Activated CD8-positive, alpha-beta memory T cell treated with anti-CD3 and anti-CD28 coated beads, Interleukin-2, amount 50 U/mL, for 24 hours (primary cell): ENCODE data around the gene GFY.
"Not testable (repeated sequence)": the region's sequence is repeated elsewhere in the genome, so short reads cannot be mapped to it uniquely, and the experiment has no call there.

ENCODE experiments used
- DNase-seq: peaks from one replicate; pipeline ENCODE4 v3.0.0-alpha.2; 2020; ENCODE audit errors: extremely low read depth

GFY gene

DNA sequence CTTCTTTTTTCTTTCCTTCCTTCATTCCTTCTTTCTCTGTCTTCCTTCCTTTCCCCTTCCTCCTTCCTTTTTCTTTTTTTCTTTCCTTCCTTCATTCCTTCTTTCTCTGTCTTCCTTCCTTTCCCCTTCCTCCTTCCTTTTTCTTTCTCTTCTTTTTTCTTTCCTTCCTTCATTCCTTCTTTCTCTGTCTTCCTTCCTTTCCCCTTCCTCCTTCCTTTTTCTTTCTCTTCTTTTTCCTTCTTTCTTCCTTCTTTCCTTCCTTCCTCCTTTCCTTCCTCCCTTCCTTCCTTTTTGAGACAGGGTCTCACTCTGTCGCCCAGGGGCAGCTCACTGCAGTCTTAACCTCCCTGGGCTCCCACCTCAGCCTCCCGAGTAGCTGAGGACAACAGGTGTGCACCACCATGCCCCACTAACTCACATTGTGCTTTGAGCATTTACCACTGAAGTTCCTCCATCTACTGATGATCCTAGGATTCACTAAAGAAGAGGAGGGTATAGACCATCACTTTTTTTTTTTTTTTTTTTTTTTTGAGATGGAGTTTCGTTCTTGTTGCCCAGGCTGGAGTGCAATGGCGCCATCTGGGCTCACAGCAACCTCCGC is 19.0 kb downstream of the GFY start:
- not testable (repeated sequence) for DNase-seq

DNA sequence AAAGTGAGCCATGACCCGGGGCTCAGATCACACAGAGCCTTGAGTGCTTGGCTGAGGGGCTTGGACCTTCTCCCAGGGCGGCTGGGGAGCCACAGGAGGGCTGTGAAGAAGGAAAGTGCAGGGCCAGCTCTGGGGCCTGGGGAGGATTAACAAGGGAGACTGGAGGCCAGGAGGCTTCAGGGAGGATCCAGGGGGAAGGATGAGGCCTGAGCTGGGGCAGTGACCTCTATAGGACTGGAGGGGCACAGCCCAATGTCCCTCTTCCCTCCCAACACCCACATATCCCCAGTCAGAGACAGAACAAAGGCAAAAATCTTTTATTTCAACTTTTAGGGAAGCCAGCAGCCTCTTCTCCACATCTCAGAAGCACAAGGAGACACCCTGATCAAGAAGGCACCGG is 20.8 kb downstream of the GFY start:
- DNase-seq = no peak

DNA sequence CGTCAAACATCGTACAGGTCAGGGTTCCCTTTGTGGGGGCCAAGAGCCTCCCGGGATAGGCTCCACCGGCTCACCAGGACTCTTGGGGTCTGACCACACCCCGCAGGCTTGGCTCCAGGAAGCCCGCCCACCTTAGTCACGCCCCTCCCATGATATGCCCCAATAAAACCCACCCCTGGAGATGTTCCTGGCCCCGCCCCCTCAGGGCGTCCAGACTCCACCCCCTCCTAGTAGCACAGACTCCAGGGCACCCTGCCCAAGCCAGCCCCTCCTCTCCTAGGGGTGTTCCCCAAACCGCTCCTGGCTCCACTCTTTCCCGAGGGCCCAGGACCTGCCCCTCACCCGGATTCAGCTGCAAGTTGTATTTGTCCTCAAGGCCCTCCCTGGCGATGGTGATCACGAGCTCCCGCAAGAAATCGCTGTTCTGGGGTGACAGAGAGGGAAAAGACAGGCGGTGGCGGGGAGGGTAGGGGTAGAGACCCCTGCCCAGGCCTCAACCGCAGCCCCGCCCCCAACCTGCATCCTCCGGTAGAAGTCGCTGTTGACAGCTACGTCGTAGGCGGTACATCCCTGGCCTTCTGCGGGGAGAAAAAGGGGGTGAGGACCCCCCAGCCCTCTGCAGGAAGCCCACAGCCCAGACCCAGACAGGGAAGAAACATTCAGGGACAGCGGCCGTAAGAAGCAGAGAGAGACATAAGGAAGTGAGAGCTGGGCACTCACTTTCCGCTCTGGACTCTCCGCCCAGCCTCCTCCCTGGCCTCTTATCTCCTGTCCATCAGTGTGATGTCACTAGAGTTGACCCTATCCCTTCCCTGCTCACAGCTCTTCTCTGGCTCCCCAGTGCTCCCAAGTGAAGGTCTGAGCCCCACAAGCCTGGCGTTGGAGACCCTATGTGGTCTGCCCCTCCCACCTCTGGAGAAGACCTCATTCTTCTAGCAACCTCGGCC is 22.6 kb downstream of the GFY start:
- DNase-seq = no peak

DNA sequence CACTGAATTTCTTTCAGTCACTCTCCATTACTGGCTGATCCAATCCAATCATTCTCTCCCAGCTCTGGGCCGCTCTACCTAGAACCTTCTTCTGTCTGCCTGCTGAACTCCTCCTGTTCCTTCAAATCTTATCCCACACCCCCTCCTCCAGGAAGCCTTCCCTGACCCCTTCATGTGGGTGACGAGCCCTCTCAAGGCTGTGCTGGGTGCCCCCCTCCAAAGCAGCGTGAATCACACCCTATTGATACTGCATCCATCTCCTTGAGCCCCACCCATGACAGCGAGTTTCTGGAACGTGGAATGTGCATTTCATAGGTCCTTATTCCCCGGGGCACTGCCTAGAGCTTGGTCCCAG is 23.2 kb downstream of the GFY start:
- no peak for DNase-seq

DNA sequence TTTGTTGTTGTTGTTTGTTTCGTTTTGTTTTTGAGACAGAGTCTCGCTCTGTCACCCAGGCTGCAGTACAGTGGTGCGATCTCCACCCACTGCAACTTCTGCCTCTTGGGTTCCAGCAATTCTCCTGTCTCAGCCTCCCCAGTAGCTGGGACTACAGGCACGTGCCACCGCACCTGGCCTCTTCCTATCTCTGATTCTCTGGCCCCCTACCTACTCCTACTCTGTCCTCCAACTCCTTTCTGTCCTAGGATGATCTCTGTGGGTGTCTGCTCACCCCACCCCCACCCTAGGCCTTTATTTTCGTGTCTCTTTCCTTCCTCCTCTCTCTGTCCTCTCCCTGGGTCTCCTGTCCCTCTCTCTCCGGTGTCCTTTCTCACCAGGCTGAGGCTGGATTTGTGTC is 25.2 kb downstream of the GFY start:
- no peak for DNase-seq

DNA sequence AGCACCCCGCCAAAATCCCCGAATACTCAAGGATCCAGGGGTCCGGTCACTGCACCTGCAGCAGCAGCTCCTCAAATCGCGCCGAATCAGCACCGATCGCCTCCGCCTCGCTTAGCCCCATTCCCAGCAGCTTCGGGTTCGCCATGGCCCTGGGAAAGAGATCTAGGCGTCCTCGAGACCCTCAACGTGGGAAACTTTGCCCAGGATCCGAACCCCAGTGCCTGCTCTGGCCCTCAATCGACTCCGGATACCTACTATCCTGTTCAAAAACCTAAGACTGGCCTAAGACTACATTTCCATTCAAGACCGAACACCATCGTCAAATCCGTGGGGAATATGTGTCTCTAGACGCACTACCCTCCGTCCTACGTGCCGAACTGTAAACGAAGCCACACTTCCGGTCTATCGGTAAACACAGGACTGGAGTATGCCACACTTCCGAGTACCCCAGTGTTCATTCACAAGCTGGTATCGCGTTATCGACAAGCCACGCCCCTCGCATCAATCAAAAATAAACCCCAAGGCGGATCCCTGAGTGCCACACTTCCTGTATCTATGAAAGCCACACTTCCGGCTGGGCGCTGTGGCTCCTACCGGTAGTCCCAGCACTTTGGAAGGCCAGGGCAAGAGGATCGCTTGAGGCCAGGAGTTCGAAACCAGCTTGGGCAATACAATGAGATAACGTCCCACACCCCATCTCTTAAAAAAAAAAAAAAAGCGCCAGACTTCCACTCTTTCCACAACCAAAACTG is 26.4 kb downstream of the GFY start, which contains the start of gene PIH1D1:
PIH1D1 (minus strand) TSS at position 385 of the 752 bp plus-strand sequence; CDS start at position 145, 240 bp downstream.
- DNase-seq = peak; percentile 94

DNA sequence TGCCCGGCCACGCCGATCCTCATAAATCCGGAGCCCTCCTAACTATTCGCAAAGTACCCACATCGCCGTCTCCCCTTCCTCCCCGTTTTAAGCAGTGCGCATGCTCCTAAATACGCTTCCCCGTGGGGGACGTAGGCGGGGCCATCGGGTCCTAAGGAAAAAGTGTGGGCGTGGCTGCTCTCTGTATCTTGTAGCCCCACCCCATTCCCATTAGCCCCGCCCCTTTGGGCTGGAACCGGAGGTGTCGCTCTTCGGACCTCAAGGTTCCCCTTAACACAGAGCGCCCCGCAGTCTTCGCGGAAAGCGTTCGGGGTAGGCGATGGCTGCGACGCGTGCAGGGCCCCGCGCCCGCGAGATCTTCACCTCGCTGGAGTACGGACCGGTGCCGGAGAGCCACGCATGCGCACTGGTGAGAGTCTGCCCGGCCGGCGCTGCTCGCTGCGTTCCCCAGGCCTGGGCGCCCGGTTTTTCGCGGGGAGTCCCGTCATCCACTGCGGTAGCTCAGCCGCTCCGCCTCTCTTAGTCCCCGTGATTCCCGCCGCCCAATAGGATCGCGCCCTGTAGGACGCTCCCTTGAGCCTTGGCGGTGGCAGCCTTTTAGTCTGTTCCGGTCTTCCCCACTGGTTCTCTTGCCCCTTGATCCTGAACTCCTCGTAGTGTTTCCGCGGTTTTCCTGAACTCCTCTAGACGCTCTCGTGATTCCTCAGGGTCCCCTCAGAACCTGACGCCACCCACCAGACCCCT is 28.0 kb downstream of the GFY start, which contains the start of gene ALDH16A1:
ALDH16A1 (plus strand) TSS at position 213 of the 744 bp plus-strand sequence; CDS start at position 320, 107 bp downstream.
- DNase-seq = peak; percentile 93

DNA sequence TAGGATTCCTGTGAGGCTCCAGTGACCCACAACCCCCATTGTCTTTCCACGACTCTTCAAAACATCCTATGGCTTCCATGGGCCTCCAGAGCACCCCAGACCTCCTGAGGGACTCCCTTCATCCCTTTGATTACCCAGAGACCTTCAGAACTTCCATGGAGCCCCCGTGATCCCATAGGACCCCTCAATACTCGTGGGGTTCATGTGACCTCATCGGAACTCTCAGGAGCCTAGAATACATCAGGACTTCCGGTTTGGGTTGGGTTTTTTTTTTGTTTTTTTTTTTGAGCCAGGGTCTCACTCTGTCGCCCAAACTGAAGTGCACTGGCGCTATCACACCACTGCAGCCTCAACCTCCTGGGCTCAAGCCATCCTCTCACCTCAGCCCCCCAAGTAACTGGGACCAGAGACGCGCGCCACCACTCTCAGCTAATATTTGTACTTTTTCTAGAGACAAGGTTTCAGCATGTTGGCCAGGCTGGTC is 28.6 kb downstream of the GFY start:
- no peak for DNase-seq

DNA sequence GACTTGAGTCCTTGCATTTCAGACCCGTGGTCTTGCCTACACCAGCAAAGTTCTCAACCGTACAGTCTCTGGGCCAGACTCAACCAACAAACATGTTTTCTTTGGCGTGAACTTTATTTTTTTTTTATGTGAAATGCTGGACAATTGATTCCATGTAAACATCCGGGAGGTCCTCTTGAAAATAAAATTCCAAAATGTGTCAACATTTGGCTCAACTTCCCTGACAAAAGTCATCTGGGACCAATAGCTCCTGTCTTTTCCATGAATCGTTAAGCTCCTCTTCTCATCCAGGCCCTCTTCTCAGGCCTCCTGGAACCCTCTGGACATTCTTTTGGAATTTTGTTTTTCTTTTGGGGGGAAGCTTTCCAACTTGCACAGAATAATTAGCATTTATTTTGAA is 30.6 kb downstream of the GFY start:
- no peak for DNase-seq

DNA sequence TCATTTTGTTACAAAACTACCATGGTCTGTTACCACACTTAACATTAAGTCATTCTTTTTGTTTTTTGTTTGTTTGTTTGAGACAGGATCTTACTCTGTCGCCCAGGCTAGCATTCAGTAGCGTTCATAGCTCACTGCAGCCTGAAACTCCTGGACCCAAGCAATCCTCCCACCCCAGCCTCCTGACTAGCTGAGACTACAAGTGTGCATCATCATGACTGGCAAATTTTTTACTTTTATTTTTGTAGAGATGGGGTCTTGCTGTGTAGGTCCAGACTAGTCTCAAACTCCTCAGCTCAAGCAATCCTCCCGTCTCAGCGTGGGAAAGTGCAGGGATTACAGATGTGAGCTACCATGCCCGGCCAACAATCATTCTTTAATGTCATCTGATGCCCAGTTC is 31.1 kb downstream of the GFY start:
- DNase-seq = no peak

DNA sequence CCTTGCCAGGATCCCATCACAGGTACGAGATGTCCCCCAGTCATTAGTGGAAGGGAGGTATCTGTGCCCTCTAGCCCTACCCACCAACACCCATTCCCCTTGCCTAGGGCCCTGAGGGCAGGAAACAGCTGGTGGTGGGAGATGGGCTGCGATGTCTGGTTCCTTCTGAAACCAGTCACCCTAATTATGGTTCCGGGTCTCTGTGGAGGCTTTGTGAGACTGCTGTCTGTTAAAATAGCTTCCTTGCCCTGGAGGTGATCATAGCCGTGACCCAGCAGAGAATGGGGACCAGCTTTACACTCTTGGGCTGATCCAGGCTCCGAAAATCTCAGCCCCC is 33.3 kb downstream of the GFY start:
- DNase-seq = no peak

DNA sequence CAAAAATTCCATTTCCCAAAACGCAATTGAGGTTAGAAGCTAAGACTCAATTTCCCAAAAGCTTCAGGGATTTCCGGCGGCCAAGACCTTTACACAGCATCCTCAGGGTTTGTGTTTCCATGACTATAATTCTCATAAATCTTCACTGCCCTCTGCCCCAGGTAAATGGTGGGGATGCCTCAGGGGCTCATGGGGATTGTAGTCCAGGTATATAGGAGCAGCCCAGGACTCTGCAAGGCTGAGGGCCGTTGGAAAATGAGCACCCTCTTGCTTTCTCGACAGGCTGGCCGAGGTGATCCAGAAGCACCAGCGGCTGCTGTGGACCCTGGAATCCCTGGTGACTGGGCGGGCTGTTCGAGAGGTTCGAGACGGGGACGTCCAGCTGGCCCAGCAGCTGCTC is 34.2 kb downstream of the GFY start:
- DNase-seq = no peak

DNA sequence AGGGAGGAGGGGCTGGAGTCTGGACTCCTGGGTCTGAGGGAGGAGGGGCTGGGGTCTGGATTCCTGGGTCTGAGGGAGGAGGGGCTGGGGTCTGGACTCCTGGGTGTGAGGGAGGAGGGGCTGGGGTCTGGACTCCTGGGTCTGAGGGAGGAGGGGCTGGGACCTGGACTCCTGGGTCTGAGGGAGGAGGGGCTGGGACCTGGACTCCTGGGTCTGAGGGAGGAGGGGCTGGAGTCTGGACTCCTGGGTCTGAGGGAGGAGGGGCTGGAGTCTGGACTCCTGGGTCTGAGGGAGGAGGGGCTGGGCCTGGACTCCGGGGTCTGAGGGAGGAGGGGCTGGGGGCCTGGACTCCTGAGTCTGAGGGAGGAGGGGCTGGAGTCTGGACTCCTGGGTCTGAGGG is 35.9 kb downstream of the GFY start:
- DNase-seq = not testable (repeated sequence)

DNA sequence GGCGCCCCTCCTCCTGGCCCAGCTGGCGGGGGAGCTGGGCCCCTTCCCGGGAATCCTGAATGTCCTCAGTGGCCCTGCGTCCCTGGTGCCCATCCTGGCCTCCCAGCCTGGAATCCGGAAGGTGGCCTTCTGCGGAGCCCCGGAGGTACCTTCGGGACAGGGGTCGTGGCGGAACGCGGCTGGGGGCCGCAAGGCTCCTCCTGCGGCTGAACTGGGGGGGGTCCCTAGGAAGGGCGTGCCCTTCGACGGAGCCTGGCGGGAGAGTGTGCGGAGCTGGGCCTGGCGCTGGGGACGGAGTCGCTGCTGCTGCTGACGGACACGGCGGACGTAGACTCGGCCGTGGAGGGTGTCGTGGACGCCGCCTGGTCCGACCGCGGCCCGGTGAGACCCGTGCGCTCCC is 36.5 kb downstream of the GFY start:
- DNase-seq = no peak

DNA sequence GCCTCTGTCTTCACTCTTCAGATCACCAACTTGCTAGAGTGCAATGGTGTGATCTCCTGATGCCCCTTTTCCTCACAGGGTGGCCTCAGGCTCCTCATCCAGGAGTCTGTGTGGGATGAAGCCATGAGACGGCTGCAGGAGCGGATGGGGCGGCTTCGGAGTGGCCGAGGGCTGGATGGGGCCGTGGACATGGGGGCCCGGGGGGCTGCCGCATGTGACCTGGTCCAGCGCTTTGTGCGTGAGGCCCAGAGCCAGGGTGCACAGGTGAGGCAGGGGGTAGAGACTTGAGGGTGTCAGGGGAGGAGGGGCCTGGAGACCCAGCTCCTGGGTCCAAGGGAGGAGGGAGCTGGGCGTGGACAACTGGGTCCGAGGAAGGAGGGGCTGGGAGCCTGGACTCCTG is 37.3 kb downstream of the GFY start:
- no peak for DNase-seq

DNA sequence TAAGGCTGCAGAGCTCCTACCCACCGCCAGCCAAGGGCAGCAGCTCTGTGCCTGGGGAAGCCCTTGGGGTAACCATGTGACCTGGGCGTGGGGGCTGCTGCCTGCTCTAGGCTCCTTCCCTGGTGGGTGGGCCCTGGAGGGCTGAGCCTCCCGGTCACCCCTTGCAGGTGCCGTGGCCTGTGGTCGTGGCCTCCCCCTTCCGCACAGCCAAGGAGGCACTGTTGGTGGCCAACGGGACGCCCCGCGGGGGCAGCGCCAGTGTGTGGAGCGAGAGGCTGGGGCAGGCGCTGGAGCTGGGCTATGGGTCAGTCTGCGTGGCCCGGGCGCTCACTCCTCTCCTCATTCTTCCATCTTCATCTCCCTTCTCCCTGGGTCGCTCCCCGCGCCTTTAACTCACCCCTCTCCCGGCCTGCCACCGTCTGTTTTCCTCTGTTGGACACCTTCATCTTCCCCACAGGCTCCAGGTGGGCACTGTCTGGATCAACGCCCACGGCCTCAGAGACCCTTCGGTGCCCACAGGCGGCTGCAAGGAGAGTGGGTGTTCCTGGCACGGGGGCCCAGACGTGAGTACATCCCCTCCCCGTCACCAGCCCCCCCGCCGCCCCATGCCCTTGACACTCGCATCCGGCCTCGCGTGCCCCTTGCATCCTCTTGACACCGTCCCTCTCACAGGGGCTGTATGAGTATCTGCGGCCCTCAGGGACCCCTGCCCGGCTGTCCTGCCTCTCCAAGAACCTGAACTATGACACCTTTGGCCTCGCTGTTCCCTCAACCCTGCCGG is 39.0 kb downstream of the GFY start:
- no peak for DNase-seq

DNA sequence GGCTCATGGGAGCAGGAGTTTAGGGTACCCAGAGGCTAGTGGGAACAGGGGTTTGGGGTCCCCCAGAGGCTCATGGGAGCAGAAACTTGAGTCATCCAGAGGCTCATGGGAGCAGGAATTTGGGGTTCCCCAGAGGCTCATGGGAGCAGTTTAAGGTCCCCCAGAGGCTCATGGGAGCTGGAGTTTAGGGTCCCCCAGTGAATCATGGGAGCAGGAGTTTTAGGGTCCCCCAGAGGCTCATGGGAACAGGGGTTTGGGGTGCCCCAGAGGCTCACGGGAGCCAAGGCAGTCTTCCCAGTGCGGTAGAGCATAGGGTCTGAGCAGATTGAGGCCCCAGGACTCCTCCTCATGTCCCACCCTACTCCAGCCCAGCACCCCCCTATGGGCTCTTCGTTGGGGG is 40.2 kb downstream of the GFY start:
- DNase-seq = no peak

DNA sequence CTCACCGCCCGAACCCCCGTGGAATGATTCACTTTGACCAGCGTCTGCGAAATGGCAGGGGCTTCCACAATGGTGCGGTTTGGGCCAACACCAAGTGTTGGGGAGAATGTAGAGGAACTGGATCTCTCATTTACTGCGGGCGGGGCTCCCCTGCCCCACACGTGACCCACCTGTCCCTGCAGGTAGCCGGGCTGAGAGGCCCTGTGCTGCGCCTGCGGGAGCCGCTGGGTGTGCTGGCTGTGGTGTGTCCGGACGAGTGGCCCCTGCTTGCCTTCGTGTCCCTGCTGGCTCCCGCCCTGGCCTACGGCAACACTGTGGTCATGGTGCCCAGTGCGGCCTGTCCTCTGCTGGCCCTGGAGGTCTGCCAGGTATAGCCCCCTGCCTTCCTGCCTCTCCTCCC is 43.0 kb downstream of the GFY start:
- DNase-seq = no peak

DNA sequence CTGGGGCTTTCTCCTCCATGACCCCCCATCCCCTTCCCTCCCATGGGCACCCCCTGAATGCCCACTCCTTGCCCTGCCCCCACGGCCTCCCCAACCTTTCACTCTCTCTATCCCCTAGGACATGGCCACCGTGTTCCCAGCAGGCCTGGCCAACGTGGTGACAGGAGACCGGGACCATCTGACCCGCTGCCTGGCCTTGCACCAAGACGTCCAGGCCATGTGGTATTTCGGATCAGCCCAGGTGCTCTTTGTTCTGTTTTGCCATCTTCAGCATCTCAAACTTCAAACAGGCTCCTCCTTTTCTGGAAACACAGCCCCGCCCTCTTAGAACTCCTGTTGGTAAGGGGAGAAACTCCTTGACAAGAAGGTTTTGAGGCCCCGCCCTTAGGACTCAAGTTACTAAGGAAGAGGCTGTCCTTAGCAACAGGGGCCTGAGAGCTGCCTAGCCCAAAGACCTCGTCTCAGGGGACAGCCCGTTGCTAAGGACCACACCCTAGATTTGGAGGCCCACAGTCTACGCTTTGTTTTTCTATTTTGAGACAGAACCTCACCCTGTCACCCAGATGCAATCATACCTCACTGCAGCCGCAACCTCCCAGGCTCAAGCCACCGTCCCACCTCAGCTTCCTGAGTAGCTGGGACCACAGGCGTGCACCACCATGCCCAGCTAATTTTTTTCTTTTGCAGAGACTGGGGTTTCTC is 43.7 kb downstream of the GFY start:
- no peak for DNase-seq
